GM19025 (cell line): Measurements from ENCODE around the gene CD302.
"Not testable (repeated sequence)": the region's sequence is repeated elsewhere in the genome, so short reads cannot be mapped to it uniquely, and the experiment has no call there.

Experiments used
- ATAC-seq: cut with Tn5 transposase; IDR thresholded peaks from one replicate; pipeline ENCODE4 v1.9.1; 2021; ENCODE audit warnings: mild to moderate bottlenecking, low read depth, moderate library complexity; ENCODE audit not compliant: unreplicated experiment

Gene CD302

DNA sequence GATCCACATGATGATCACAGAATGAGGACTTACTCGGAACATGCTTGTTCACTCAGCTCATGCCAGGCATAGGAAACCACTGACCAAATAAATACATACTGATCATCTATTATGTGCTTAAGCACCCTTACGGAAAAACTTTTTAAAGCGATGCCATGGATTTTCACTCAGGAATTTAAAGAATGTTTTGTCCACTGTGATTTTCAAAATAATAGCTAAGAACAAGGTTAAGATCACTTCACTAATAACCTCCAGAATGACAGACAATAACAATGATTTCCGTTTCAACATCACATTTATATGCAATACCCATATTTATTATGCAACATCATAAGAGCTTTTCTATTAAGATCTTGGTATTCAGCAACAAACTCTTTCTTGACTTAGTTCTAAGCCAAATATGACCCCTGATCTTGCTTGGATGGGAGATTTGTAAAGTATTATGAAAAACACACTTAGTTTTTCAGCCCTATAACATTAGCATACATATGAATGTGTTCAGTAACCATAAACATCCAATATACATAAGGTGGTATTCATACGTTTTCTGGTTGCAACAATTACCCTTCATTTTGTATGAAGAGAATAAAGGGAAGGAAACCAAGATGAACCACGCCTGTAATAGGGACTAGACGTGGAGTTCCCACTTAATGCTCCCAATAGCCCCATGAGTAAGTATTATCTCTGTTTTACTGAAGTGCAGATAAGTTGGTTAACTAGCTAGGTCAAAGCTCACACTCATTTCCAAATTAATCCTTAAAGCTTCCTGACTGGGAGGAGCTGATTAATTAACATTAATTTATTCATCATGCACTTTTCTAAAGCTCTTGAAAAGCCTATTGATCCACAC lies 1.9 kb downstream of the CD302 start:
- no peak for ATAC-seq

DNA sequence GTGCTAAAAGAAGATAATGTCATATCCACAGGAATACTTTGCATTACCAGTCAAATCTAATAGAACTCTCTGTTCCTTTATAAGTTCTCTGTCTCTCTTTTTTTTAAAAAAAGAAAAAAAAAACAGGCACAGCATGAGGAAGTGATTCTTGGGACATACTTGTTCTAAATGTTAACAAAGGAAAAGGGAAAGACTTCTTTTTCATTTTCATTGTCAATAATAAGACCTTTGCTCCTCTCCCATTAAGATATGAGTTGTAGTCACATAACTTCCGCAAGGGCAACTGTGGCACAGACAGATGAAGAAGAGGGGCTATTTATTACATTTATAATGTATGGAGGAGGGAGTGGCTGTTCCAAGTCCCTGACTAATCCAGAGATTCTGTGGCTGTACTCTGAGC lies 4.7 kb downstream of the CD302 start:
- no peak for ATAC-seq

DNA sequence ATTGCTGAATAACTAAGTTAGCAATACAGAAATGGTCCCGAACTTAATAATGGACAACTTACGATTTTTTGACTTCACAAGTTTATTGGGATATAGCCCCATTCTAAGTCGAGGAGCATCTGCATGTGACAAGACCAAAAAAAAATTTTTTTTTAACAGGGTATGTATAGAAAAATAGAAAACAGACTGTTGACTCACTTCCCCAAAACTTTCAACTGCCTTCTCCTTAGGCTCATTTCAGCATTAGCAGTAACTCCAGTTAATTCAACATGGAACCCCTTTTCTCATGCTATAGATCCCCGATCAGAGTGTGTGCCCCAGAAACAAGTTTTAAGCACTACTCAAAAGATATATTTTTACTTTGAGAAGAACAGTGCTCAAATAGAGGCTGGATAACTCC lies 5.4 kb downstream of the CD302 start:
- no peak for ATAC-seq

DNA sequence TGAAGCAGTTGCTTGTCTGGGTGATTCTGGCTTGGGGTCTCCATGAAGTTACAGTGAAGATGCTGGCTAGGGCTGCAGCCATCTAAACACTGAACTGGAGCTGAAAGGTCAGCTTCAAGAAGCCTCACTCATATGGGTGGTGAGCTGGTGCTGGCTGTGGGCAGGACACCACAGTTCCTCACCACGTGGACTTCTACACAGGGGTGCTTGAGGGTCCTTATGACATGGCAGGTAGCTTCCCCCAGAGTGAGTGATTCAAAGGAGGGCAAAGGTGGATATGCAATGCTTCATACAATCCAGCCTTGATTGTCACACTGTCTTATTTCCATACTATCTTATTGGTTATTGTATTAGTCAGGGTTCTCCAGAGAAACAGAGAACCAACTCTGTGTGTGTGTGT lies 6.0 kb downstream of the CD302 start:
- no peak for ATAC-seq

DNA sequence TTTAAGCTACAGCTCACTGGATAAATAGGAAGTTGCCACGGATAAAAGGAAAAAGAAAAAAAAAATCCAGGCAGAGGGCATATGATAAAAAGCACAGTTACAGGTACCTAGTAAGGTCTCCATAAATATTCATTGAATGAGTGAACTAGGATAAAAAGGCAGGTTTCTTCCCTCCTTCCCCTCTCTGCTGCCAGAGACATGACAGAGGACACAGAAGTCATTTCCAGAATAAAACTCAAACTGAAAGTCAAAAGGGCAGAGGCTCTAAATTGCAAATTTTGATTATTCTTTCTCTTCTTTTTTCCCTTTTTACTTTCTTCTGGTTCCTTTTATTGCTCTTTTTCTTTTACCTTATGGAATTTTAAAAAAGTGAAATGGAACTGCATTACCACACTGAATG lies 7.7 kb downstream of the CD302 start:
- no peak for ATAC-seq

DNA sequence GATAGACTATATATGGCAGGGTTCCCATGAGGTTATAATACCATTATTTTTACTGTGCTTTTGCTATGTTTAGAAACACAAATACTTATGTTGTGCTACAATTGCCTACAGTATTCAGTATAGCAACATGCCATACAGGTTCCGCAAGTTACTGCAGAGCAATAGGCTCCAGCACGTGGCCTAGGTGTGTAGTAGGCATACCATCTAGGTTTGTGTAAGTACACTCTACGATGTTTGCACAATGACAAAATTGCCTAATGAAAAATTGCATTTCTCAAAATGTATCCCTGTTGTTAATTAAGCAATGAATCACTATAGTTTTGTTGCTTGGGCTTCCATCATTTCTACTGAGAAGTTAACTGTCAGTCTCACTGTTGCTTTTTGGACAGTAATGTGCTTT lies 9.8 kb downstream of the CD302 start:
- ATAC-seq, result no peak

DNA sequence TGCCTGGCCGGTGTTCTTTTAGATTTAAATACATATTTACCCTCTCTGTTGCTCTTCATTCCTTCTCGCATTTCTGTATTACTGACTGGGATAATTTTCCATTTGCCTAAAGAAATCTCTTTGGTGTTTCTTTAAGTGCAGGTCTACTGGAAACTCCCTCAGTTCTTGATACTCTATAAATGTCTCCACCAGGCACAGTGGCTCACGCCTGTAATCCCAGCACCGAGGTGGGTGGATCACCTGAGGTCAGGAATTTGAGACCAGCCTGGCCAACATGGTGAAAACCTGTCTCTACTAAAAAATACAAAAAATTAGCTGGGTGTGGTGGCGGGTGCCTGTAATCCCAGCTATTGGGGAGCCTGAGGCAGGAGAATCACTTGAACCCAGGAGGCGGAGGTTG lies 10.4 kb downstream of the CD302 start:
- ATAC-seq, result not testable (repeated sequence)

DNA sequence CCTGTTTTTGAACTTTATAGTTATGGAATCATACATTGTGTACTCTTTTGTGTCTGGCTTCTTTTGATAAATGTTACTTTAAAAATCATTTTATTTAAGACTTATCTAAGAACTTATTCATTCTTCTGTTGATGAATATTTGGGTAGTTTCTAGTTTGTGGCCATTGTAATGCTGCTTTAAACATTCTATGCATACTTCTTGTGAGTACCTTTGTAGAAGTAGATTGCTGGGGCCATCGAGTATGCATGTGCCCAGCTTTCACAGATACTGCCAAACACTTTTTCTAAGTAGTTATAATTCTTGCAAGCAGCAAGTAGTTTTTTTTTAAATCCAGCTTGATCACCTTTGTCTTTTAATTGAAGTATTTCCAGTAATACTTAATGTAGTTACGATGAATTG lies 11.1 kb downstream of the CD302 start:
- no peak for ATAC-seq

DNA sequence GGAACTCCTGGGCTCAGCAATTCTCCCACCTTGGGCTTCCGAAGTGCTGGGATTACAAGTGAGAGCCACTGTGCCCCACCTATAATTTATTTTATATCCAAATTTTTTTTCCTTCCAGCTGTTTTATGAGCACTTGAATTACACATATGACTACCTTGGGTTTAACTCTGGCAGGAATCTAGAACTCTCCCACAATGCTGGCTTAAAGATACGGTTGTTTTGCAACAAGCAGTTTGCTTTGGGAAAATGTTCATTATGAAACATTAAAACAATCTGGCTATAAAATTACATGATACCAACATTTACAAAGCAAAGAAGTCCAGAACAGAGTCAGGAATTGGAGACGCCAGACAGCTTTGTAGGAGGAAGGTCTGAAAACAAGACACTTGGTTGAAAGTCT lies 12.8 kb downstream of the CD302 start:
- ATAC-seq, result no peak

DNA sequence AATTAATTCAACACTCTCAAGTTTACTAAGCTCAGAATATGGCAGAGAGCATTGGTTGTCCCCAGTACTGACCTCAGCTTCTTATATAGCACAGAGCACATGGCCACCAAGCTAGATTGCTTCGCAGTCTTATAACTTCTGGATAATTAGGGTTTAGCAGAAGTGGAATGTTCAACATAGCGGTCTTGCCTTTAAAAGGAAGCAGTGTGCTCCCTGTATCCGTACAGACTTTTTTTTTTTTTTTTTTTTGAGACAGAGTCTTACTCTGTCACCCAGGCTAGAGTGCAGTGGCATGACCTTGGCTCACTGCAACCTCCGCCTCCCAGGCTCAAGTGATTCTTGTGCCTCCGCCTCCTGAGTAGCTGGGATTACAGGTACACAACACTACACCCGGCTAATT lies 13.3 kb downstream of the CD302 start:
- ATAC-seq, result not testable (repeated sequence)

DNA sequence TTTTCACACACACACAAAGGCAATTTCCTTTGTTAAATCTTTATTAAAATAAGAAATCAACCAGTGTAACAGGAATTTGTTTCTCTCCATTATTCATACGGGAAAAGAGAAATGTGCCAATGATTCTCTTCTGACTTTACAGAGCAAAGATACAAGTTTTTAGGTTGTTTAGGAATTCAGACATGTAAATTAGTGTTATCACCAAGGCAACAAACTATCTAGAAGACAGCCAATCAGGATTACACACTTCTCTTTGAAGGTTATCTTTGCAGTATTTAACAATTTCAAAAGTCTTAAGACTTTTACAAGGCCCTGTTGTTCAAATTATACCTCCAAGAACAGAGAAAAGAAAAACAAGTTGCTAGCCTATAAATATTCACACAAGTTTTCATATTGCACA lies 14.5 kb downstream of the CD302 start:
- no peak for ATAC-seq

DNA sequence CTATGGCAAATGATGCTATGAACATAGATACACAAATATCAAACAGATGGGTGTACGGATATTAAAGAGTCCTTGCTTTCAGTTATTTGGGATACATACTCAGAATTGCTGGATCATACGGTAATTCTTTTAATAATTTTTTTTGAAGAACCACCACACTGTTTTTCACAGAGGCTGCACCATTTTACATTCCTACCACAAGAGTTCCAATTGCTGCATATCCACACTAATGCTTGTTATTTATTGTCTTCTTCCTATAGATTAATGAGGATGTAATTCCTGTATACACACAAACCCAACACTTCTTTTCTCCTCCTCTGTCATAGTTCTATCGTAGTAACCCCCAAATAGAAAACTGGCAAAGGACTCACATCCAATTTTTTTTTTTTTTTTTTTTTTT lies 21.7 kb downstream of the CD302 start:
- ATAC-seq, result no peak

DNA sequence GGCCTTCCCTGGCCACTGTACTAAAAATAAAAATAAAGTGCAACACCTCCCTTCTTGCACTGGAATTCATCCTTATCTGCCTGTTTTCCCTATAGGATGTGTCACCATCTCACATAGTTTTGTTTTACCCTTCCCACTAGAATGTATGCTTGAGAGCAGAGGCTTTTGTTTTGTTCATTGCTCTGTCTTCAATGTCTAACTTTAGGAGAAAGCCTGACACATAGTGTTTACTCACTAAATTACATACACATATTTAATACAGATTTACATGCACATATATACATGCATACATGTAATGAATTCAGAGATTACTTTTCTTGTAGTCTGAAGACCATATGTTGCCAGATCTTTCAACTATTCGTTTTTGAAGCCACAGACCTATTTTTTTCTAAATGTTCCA lies 23.0 kb downstream of the CD302 start:
- no peak for ATAC-seq

DNA sequence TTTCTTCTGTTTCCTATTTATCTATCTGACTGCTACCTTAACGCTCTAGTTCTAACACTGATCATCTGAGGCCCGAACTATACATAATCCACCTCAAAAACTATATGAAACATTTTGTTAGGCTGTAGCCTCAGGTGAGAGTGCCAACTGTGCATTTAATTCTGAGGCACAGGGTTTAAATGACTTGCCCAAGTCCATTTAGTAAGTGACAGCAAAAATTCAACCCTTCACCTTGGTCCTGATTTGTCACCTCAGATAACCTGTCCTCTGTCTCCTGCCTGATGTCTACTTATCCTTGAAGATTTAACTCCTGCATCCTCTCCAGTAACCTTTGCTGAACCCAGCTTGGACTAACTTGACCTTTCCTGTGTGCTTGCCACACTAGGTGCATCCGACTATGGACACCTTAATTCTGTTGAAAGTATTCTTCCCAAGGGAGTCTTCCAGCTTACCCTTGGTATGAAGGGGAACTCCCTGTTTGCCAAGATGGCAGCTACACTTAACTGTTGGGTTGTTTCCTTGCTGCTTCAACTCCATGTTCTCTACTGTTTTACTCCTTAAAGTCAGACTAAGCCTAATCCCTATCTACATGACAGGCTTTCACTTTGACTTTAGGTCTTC lies 23.5 kb downstream of the CD302 start:
- no peak for ATAC-seq

DNA sequence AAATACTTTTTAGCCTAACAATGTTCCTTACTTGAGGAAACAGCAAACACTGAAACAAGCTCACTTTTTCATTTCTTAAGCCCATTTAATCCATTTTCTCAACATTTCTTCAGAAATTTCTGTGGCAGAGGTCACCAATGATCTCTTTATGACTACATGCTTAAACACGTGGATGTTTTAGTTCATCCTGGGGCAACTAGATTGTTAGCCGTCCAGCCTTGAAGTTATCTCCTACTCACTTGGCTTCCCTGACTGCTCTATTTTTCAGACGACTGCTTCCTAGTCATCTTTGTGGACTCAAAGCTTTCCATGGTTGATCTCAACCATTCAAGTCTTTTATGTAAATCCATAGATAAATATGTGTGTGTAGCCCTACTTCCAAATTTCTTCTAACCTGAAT lies 24.1 kb downstream of the CD302 start:
- ATAC-seq, result no peak

DNA sequence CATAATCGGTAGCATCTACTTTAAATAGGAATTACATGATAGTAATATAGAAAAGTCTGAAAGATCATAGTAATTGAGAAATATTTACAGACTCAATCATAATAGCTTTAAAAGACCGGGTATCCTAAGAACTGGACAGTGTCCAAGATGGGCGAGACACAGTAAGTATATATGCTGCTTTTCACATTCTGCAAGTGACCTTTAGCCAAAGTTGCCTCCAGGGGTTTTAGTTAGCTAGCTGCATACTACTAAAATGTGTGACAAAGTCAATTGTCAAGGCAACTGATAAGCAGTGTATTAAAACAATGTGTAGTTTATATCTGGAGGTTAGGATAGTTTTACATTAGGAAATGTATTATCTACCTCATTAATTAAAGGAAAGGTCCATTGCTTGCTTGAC lies 24.6 kb downstream of the CD302 start:
- no peak for ATAC-seq

DNA sequence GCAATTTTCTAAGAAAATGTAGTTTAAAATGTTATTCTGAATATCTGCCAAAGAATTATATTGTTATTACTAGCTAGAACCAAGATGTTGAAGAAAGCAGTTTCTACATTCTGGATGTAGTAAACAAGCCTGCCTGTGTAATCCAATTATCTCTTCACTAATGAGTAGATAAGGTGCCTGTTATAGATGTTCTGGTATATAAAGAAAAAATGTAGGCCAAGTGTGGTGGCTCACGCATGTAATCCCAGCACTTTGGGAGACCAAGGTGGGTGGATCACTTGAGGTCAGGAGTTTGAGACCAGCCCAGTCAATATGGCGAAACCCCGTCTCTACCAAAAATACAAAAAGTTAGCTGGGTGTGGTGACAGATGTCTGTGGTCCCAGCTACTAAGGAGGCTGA lies 28.9 kb downstream of the CD302 start:
- ATAC-seq, result no peak

DNA sequence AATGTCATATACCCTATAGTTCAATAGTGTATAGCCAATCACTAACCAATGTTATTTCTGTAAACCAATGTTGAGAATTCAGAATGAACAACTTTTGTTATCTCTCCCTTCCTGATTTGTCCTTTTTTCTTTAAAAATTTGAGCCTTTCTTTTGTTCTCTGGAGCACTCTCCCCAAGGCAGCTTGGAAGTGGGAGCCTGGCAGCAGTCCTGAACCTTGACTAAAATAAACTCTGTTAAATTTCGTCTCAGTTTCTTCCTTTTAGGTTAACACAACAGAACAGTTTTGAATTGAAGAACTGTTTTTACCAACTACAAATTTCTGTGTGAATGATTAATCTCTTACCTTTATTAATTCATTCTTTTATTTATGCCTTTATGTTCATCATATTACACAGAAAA lies 35.9 kb downstream of the CD302 start:
- ATAC-seq, result no peak

DNA sequence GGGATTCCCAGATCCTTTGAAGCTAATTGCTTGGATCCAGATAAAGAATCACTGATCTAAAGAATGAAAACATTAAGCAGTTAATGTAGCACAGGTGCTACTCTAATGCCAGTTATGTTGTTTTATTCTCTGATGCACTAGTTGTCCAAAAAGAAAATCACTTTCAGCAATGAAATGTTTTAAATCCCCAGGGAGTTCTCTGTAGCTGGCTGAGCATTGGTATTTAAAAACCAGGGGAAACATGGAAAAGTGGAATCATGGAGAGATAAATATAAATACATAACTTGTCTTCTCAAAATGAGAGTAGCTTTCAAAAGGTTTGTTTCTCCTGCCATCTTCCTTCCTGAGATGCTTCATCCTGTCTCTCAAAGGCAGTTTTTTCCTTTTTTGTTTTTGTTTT lies 37.7 kb downstream of the CD302 start:
- ATAC-seq, result no peak

DNA sequence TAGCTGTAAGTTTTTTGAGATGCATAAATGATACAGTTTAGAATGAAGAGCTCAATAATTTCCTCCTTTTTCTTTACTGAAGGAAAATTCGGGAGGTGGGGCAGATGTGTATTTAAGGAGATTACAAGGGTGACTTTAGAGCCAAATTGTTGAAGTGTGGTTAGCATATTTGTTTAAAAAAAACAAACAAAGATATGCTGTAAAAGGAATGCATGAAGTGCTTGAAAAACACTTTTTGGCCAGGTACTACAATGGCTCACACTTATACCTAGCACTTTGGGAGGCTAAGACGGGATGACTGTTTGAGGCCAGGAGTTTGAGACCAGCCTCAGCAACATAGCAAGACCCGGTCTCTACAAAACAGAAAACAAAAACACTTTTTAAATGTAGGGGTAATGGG lies 38.4 kb downstream of the CD302 start:
- no peak for ATAC-seq

DNA sequence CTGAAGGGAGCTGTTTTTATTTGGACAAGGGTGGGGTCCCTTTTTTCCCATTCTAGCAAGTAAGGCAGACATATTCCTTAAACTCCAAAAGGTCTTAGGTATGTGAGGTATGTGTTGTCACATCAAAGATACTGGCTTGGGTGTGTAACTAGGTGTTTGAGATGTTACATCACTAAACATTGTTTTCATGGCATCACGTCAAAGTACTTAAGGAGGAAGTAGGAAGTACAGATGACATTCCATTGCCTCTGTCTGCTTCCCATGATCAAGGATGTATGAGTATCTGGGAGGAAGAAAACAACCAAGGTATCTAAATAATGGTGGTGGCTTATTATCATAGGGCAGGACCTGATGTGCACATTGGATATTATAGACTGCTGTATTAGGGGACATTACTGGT lies 39.3 kb downstream of the CD302 start:
- ATAC-seq, result no peak

DNA sequence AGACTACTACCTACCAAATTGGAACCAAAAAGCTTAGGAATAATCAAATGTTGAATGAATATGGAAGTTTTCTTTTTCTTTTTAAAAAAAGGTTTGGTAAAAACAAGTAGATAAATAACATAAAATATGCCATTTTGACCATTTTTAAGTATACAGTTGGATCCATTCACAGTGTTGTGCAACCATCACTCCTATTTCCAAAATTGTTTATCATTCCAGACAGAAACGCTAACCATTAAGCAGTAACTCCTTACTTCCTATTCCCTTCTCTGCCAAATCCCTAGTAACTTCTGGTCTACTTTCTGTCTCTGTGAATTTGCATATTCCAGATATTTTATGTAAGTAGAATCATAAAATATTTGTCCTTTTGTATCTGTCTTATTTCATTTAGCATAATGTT lies 39.8 kb downstream of the CD302 start:
- no peak for ATAC-seq
